ENCODE results near the gene RARA. TPM values are rescaled to one million over a fixed set of nuclear protein-coding genes. Genes with fewer than 3 reads are reported as not detected.

Gene RARA
- total RNA-seq, 2 experiments from 2014 or later = 34.7 to 36.2 TPM

GRCh38 chr17:40352779-40353394 lies 43.9 kb downstream of the RARA start:
- peak overlapping the region; percentile 28 for H3K27ac Mint-ChIP-seq
- DNase-seq = no peak
- ChIA-PET POLR2A (interaction anchor here (0.9 to 8.5 kb wide), 3 partner anchors 34 to 65 kb away, joined by 3 to 79 read pairs (median 3); partner anchors contain the start of genes CDC6 and RARA), CTCF (interaction anchor here (0.8 to 26.3 kb wide), 6 partner anchors 9 to 162 kb away, joined by 3 to 780 read pairs (median 6); partner anchors contain the start of genes CDC6 and RARA)
- no peaks in the 10 kb centered on the region for H3K9me3 Mint-ChIP-seq
- peaks cover 32% of the 10 kb centered on the region for H3K4me1 Mint-ChIP-seq (ENCODE audit: low read depth)
- ATAC-seq = peak; percentile 49
- intact Hi-C loops (cut with micrococcal nuclease) = no loop called here
- H3K36me3 Mint-ChIP-seq (ENCODE audit: low read depth) = peaks cover 36% of the 10 kb centered on the region
- TF ChIP-seq, protein P1, sequence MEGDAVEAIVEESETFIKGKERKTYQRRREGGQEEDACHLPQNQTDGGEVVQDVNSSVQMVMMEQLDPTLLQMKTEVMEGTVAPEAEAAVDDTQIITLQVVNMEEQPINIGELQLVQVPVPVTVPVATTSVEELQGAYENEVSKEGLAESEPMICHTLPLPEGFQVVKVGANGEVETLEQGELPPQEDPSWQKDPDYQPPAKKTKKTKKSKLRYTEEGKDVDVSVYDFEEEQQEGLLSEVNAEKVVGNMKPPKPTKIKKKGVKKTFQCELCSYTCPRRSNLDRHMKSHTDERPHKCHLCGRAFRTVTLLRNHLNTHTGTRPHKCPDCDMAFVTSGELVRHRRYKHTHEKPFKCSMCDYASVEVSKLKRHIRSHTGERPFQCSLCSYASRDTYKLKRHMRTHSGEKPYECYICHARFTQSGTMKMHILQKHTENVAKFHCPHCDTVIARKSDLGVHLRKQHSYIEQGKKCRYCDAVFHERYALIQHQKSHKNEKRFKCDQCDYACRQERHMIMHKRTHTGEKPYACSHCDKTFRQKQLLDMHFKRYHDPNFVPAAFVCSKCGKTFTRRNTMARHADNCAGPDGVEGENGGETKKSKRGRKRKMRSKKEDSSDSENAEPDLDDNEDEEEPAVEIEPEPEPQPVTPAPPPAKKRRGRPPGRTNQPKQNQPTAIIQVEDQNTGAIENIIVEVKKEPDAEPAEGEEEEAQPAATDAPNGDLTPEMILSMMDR (IDR thresholded peaks at IDR 0.05) = no peak
- no peaks in the 10 kb centered on the region for H3K27me3 Mint-ChIP-seq
- H3K4me3 Mint-ChIP-seq = no peak overlapping the region

DNA sequence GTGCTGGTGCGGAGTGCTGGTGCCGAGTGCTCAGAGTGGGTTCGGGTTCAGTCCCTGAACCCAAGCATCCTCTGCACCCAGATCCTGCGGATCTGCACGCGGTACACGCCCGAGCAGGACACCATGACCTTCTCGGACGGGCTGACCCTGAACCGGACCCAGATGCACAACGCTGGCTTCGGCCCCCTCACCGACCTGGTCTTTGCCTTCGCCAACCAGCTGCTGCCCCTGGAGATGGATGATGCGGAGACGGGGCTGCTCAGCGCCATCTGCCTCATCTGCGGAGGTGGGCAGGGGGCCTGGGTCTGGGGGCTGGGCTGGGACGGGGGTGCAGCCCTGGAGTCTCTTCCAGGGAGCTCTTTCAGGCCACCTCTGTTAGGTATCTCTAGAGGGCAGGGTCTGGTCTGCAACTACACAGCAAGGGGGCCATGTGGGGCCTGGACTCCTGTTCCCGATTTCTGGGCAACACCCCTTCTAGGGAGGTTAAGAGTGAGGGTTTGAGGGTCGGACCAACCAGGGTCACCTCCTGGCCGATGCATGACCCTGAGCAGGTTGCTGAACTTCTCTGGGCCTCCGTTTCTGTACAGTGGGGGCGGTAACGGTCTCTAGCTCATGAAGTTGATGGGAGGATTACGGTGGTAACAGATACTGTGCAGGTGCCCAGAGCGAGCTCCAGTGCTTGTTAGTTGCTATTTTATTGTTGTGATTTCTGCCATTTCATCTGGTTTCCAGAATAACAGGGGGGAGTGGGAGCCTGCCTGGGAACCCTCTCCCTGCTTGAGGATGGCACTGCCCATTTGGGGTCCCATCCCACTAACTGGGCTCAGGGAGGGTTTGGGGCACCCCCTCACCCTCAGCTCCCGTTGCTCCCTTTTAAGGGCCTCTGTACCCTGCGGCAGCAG lies 45.5 kb downstream of the RARA start:
- H3K4me3 Mint-ChIP-seq = no peak overlapping the region
- H3K36me3 Mint-ChIP-seq (ENCODE audit: low read depth) = peaks cover 32% of the 10 kb centered on the region
- intact Hi-C loops (cut with micrococcal nuclease) = loop anchor here (2.0 to 5.0 kb wide), 2 partner anchors 52 to 178 kb away; no protein-coding TSS in a partner anchor
- TF ChIP-seq, protein P1 (IDR thresholded peaks at IDR 0.05) = no peak
- no peak overlapping the region for H3K27ac Mint-ChIP-seq
- ATAC-seq (no peak), DNase-seq (no peak)
- H3K9me3 Mint-ChIP-seq = no peaks in the 10 kb centered on the region
- peaks cover 23% of the 10 kb centered on the region for H3K4me1 Mint-ChIP-seq (ENCODE audit: low read depth)
- ChIA-PET POLR2A (interaction anchor here (0.7 to 8.5 kb wide), 9 partner anchors 9 to 196 kb away, joined by 3 to 79 read pairs (median 4); partner anchors contain the start of genes RARA and WIPF2), CTCF (interaction anchor here (0.6 to 26.3 kb wide), 30 partner anchors 10 to 231 kb away, joined by 3 to 780 read pairs (median 5); partner anchors contain the start of genes CDC6, GJD3, RARA and WIPF2)
- H3K27me3 Mint-ChIP-seq = no peaks in the 10 kb centered on the region

DNA sequence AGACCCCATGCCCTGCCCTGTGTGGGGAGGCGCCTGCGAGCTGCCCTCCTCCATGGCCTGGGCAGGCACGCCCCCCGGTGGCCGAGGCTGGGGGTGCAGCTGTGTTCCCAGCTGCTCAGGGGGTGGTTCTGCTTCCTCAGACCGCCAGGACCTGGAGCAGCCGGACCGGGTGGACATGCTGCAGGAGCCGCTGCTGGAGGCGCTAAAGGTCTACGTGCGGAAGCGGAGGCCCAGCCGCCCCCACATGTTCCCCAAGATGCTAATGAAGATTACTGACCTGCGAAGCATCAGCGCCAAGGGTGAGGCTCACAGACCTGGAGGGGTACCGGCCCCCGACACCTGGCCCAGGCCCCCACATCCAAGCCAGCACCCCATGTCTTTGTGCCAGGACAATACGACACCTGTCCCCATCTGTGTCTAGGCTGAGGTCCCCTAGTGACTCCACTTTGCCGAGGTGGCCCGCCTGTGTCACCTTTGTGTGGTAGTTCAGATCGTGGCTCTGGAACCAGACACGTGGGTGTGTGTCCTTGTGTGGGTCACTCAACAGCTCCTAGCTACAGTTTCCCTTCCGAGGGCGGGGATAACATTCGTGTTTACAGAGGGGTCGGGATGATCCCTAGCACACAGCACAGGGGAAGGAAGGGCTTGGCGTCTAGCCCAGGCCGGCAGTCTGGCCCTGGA lies 46.3 kb downstream of the RARA start:
- Mint-ChIP-seq H3K27ac (no peak overlapping the region), H3K9me3 (no peaks in the 10 kb centered on the region), H3K4me3 (no peak overlapping the region), H3K4me1 (ENCODE audit: low read depth) (peaks cover 19% of the 10 kb centered on the region), H3K27me3 (no peaks in the 10 kb centered on the region), H3K36me3 (ENCODE audit: low read depth) (peaks cover 25% of the 10 kb centered on the region)
- ChIA-PET POLR2A (interaction anchor here (0.9 to 8.5 kb wide), 8 partner anchors 10 to 178 kb away, joined by 3 to 79 read pairs (median 4); partner anchors contain the start of genes RARA and WIPF2), CTCF (interaction anchor here (0.6 to 26.3 kb wide), 29 partner anchors 9 to 232 kb away, joined by 3 to 780 read pairs (median 5); partner anchors contain the start of genes CDC6, GJD3, RARA and WIPF2)
- TF ChIP-seq, protein P1 (IDR thresholded peaks at IDR 0.05) = peak; percentile 95
- intact Hi-C loops (cut with micrococcal nuclease) = loop anchor here (2.0 to 5.0 kb wide), 2 partner anchors 52 to 177 kb away; no protein-coding TSS in a partner anchor
- DNase-seq (peak; percentile 84), ATAC-seq (peak; percentile 84)

DNA sequence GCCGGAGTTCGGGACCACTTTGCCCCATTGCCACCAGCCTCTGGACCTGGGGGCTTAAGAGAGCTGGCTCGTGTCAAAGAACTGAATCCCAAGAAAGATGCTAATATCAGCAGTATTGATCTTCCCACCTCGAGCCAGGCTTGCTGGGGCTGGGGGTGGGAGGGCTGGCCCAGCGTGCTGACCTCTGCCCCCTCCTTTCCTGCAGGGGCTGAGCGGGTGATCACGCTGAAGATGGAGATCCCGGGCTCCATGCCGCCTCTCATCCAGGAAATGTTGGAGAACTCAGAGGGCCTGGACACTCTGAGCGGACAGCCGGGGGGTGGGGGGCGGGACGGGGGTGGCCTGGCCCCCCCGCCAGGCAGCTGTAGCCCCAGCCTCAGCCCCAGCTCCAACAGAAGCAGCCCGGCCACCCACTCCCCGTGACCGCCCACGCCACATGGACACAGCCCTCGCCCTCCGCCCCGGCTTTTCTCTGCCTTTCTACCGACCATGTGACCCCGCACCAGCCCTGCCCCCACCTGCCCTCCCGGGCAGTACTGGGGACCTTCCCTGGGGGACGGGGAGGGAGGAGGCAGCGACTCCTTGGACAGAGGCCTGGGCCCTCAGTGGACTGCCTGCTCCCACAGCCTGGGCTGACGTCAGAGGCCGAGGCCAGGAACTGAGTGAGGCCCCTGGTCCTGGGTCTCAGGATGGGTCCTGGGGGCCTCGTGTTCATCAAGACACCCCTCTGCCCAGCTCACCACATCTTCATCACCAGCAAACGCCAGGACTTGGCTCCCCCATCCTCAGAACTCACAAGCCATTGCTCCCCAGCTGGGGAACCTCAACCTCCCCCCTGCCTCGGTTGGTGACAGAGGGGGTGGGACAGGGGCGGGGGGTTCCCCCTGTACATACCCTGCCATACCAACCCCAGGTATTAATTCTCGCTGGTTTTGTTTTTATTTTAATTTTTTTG lies 47.1 kb downstream of the RARA start:
- ChIA-PET POLR2A (interaction anchor here (0.9 to 8.5 kb wide), 5 partner anchors 10 to 68 kb away, joined by 3 to 79 read pairs (median 5); partner anchors contain the start of gene RARA), CTCF (interaction anchor here (0.9 to 26.3 kb wide), 15 partner anchors 8 to 198 kb away, joined by 3 to 780 read pairs (median 9); partner anchors contain the start of genes CDC6, GJD3, RARA and WIPF2)
- TF ChIP-seq, protein P1 (IDR thresholded peaks at IDR 0.05) = no peak
- ATAC-seq (no peak), DNase-seq (no peak)
- H3K4me3 Mint-ChIP-seq = no peak overlapping the region
- H3K36me3 Mint-ChIP-seq (ENCODE audit: low read depth) = peaks cover 24% of the 10 kb centered on the region
- H3K27ac Mint-ChIP-seq = no peak overlapping the region
- H3K27me3 Mint-ChIP-seq = no peaks in the 10 kb centered on the region
- intact Hi-C loops (cut with micrococcal nuclease) = loop anchor here (2.0 to 5.0 kb wide), 2 partner anchors 53 to 176 kb away; no protein-coding TSS in a partner anchor
- peaks cover 19% of the 10 kb centered on the region for H3K4me1 Mint-ChIP-seq (ENCODE audit: low read depth)
- no peaks in the 10 kb centered on the region for H3K9me3 Mint-ChIP-seq

Measured in activated CD8-positive, alpha-beta T cell treated with anti-CD3 and anti-CD28 coated beads for 36 hours (primary cell).